H1 (cell line): ENCODE measurements around the gene CRYBG1. TPM values are rescaled to one million over a fixed set of nuclear protein-coding genes. Genes with fewer than 3 reads are reported as not detected.
A peak's percentile ranks its signal among the peaks of the same experiment; 100 is the strongest.

Source experiments
- BRCA1 ChIP-seq: IDR thresholded peaks from 2 replicates; pipeline ENCODE4 v1.6.1; 2012; ENCODE audit warnings: low read depth, low read length, improper control_type of control experiment
- CEBPB ChIP-seq: IDR thresholded peaks from 2 replicates; pipeline ENCODE4 v1.6.1; 2012; ENCODE audit warnings: low read depth, low read length
- CREB1 ChIP-seq: IDR thresholded peaks from 2 replicates; pipeline ENCODE4 v1.6.1; 2012; ENCODE audit warnings: inconsistent platforms
- CTBP2 ChIP-seq: IDR thresholded peaks from 2 replicates; pipeline ENCODE4 v1.7.0; 2011; ENCODE audit warnings: borderline replicate concordance, mild to moderate bottlenecking, moderate library complexity, mixed read lengths, low read length; ENCODE audit not compliant: insufficient read depth, insufficient read length
- HDAC2 ChIP-seq, 2 experiments: fragments of 300-600 bp in 1 of 2; sonication (generic) in 1 of 2; IDR thresholded peaks; 2 replicates each; pipeline ENCODE4 v1.6.1; 2011 to 2012; ENCODE audit warnings: low read depth in 2 of 2, low read length in 2 of 2, mild to moderate bottlenecking in 2 of 2, moderate library complexity in 2 of 2, borderline replicate concordance in 1 of 2, inconsistent platforms in 1 of 2
- KDM4A ChIP-seq: IDR thresholded peaks from one replicate; pipeline ENCODE4 v1.7.1; 2012; ENCODE audit warnings: low read depth, mild to moderate bottlenecking, moderate library complexity, low read length, inconsistent platforms; ENCODE audit not compliant: severe bottlenecking
- NANOG ChIP-seq: IDR thresholded peaks from 2 replicates; pipeline ENCODE4 v1.6.1; 2011; ENCODE audit warnings: low read length, low read depth, mild to moderate bottlenecking, inconsistent platforms; ENCODE audit not compliant: insufficient read depth, poor library complexity, severe bottlenecking
- POLR2AphosphoS5 ChIP-seq: IDR thresholded peaks from 2 replicates; pipeline ENCODE4 v1.6.1; 2011; ENCODE audit warnings: low read depth, low read length
- POU5F1 ChIP-seq: IDR thresholded peaks from 2 replicates; pipeline ENCODE4 v1.6.1; 2011; ENCODE audit warnings: low read depth, mild to moderate bottlenecking, low read length, moderate library complexity
- polyA plus RNA-seq, 7 experiments: library from polyadenylated mRNA; depleted of rRNA in 3 of 7; stranded (reverse) in 5 of 7; unstranded in 2 of 7; fragments of >200 nt in 5 of 7; fragments of 200-250 nt in 2 of 7; gene quantifications; 1 replicate in 5 of 7; 2 replicates in 1 of 7; 4 replicates in 1 of 7; pipeline versions ENCODE4 v1.2.1 to v1.2.3, GENCODE V29; 2011 to 2013; ENCODE audit warnings: missing spikeins in 2 of 7, mixed read lengths in 2 of 7
- total RNA-seq: library from RNA; stranded (reverse); fragmentation: NEBNext Ultra II Directional; extraction: Animal tissue kit (Norgen Biotek cat#: 25700); gene quantifications from 2 replicates; pipeline ENCODE4 v1.2.1, GENCODE V29; 2021
- TF ChIP-seq, protein P1 (sequence below): fragments of 300-600 bp; sonication (generic); IDR thresholded peaks from 2 replicates; pipeline ENCODE4 v1.7.1; 2012; ENCODE audit warnings: low read length, moderate library complexity, mild to moderate bottlenecking, inconsistent platforms; ENCODE audit not compliant: insufficient replicate concordance

Gene CRYBG1
- total and polyA plus RNA-seq, 2 of the 8 experiments (the other 6 are each of a cell fraction or from before 2014, with no cell fraction given): 2.2 to 11.6 TPM

DNA sequence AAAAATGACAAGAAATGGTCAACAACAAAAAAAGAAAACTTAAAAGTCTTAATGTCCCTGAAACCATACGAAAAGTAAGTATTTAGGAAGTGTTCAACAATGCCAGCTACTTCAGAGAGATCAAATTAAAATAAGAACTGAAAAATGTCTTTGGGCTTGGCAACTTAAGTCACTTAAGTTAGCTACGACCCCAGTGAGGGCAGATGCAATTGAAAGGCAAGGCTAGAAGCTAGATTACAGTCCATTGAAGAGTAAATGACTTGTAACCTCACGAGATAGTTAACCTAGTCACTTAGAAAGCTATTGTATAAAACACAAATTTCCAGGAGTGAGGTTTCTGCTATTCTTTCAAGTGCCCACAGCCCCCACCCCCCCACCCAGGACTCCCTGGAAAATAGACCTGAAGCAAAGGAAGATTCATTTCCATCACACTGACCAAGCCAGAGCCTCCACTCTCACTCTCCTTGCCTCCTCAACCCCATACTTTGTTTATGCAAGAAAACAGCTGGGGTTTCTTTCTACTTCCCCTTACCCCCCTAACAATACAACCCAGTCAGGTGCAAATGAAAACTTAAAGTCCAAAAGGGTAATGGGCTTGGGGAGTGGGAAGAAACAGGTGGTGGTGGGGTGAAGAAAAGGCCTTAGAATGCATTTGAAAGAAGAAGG is 254.2 kb downstream of the CRYBG1 start (continued):
- TF ChIP-seq, protein P1, sequence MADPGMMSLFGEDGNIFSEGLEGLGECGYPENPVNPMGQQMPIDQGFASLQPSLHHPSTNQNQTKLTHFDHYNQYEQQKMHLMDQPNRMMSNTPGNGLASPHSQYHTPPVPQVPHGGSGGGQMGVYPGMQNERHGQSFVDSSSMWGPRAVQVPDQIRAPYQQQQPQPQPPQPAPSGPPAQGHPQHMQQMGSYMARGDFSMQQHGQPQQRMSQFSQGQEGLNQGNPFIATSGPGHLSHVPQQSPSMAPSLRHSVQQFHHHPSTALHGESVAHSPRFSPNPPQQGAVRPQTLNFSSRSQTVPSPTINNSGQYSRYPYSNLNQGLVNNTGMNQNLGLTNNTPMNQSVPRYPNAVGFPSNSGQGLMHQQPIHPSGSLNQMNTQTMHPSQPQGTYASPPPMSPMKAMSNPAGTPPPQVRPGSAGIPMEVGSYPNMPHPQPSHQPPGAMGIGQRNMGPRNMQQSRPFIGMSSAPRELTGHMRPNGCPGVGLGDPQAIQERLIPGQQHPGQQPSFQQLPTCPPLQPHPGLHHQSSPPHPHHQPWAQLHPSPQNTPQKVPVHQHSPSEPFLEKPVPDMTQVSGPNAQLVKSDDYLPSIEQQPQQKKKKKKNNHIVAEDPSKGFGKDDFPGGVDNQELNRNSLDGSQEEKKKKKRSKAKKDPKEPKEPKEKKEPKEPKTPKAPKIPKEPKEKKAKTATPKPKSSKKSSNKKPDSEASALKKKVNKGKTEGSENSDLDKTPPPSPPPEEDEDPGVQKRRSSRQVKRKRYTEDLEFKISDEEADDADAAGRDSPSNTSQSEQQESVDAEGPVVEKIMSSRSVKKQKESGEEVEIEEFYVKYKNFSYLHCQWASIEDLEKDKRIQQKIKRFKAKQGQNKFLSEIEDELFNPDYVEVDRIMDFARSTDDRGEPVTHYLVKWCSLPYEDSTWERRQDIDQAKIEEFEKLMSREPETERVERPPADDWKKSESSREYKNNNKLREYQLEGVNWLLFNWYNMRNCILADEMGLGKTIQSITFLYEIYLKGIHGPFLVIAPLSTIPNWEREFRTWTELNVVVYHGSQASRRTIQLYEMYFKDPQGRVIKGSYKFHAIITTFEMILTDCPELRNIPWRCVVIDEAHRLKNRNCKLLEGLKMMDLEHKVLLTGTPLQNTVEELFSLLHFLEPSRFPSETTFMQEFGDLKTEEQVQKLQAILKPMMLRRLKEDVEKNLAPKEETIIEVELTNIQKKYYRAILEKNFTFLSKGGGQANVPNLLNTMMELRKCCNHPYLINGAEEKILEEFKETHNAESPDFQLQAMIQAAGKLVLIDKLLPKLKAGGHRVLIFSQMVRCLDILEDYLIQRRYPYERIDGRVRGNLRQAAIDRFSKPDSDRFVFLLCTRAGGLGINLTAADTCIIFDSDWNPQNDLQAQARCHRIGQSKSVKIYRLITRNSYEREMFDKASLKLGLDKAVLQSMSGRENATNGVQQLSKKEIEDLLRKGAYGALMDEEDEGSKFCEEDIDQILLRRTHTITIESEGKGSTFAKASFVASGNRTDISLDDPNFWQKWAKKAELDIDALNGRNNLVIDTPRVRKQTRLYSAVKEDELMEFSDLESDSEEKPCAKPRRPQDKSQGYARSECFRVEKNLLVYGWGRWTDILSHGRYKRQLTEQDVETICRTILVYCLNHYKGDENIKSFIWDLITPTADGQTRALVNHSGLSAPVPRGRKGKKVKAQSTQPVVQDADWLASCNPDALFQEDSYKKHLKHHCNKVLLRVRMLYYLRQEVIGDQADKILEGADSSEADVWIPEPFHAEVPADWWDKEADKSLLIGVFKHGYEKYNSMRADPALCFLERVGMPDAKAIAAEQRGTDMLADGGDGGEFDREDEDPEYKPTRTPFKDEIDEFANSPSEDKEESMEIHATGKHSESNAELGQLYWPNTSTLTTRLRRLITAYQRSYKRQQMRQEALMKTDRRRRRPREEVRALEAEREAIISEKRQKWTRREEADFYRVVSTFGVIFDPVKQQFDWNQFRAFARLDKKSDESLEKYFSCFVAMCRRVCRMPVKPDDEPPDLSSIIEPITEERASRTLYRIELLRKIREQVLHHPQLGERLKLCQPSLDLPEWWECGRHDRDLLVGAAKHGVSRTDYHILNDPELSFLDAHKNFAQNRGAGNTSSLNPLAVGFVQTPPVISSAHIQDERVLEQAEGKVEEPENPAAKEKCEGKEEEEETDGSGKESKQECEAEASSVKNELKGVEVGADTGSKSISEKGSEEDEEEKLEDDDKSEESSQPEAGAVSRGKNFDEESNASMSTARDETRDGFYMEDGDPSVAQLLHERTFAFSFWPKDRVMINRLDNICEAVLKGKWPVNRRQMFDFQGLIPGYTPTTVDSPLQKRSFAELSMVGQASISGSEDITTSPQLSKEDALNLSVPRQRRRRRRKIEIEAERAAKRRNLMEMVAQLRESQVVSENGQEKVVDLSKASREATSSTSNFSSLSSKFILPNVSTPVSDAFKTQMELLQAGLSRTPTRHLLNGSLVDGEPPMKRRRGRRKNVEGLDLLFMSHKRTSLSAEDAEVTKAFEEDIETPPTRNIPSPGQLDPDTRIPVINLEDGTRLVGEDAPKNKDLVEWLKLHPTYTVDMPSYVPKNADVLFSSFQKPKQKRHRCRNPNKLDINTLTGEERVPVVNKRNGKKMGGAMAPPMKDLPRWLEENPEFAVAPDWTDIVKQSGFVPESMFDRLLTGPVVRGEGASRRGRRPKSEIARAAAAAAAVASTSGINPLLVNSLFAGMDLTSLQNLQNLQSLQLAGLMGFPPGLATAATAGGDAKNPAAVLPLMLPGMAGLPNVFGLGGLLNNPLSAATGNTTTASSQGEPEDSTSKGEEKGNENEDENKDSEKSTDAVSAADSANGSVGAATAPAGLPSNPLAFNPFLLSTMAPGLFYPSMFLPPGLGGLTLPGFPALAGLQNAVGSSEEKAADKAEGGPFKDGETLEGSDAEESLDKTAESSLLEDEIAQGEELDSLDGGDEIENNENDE: peak; percentile 91
- TF ChIP-seq POU5F1 (peak; percentile 55; the same call in 1 of the 2 replicates), BRCA1 (no peak), CTBP2 (no peak), CREB1 (no peak), CEBPB (no peak), KDM4A (no peak), POLR2AphosphoS5 (no peak), HDAC2 (IDR thresholded peaks at IDR 0.05; ENCODE audit: borderline replicate concordance in 1 of 2, low read depth in 2 of 2, low read length in 2 of 2) (peak; percentile 41 to 96; a peak in 2 of 4 replicates), NANOG (peak; percentile 16)
